Measurements from ENCODE around the gene ATP1B2.
A peak's percentile ranks its signal among the peaks of the same experiment; 100 is the strongest.

Gene ATP1B2

DNA sequence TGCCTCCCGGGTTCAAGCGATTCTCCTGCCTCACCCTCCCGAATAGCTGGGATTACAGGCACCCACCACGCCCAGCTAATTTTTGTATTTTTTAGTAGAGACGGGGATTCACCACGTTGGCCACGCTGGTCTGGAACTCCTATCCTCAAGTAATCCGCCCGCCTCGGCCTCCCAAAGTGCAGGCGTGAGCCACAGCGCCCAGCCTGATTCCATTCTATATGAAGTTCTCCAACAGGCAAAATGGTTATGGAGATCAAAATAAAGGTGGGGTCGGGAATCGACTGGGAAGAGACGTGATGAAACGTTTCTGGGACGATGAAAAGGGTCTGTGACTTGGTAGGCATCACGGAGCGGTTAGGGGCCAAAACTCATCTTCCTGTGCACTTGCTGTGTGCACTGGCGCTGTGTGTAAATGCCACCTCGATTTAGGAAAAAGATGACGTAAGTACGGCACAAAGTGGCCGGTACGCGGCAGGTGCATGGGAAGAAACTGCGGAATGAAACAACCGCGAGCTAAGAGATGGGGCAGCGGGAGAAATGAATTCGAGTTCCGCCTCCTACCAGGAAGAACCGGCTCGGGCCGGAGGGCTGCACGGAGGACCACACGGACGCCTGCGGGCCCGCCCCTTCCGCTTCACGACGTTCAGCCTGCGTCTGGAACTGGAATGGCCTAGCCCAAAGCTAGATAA is 35.0 kb downstream of the ATP1B2 start:
- DNase-seq (ENCODE audit: low read depth in 2 of 2) = peak; percentile 83 to 84

GRCh38 chr17:7686222-7687071 is 35.7 kb downstream of the ATP1B2 start:
- DNase-seq (ENCODE audit: low read depth in 2 of 2) = peak; percentile 55 to 73

GRCh38 chr17:7687072-7687907 is 36.6 kb downstream of the ATP1B2 start, which contains the start of gene TP53:
Gene TP53 (minus strand): TSS chr17:7687490. CDS start chr17:7676594, 10,896 bp downstream.
- DNase-seq (ENCODE audit: low read depth in 2 of 2) = peak; percentile 80 to 83

DNA sequence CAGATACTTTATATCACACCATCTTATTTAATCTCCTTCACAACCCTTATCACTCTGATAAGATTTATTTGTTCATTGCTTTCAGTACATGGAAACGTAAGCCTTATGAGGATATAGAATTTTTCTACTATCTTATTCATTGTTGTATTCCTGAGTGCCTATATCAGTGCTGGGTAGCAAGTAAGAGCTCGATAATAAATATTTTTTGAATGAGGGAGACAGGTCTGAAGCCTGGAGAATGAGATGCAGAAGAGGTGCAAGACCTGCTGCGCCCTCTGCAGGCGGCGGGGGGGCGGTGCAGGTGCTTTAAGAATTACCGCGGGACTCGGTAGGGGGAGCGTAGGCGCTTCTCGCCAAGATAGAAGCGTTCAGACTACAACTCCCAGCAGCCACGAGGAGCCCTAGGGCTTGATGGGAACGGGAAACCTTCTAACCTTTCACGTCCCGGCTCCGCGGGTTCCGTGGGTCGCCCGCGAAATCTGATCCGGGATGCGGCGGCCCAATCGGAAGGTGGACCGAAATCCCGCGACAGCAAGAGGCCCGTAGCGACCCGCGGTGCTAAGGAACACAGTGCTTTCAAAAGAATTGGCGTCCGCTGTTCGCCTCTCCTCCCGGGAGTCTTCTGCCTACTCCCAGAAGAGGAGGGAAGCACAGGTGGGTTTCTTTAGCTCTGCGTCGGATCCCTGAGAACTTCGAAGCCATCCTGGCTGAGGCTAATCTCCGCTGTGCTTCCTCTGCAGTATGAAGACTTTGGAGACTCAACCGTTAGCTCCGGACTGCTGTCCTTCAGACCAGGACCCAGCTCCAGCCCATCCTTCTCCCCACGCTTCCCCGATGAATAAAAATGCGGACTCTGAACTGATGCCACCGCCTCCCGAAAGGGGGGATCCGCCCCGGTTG is 37.4 kb downstream of the ATP1B2 start, which contains the start of gene WRAP53:
TSS of gene WRAP53 (plus strand) at position 570 of the 900 bp plus-strand sequence. CDS start at position 742, 172 bp downstream.
- DNase-seq (ENCODE audit: low read depth in 2 of 2) = peak; percentile 97 to 98

DNA sequence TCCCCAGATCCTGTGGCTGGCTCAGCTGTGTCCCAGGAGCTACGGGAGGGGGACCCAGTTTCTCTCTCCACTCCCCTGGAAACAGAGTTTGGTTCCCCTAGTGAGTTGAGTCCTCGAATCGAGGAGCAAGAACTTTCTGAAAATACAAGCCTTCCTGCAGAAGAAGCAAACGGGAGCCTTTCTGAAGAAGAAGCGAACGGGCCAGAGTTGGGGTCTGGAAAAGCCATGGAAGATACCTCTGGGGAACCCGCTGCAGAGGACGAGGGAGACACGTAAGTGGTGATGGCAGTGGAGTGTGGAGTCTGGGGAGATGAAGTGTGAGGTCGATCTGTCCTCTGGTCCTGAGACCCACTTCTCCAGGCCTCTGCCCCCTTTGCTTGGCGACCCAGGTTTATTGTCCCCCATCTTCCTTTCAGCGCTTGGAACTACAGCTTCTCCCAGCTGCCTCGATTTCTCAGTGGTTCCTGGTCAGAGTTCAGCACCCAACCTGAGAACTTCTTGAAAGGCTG is 38.1 kb downstream of the ATP1B2 start:
- DNase-seq (ENCODE audit: low read depth in 2 of 2) = no peak

DNA sequence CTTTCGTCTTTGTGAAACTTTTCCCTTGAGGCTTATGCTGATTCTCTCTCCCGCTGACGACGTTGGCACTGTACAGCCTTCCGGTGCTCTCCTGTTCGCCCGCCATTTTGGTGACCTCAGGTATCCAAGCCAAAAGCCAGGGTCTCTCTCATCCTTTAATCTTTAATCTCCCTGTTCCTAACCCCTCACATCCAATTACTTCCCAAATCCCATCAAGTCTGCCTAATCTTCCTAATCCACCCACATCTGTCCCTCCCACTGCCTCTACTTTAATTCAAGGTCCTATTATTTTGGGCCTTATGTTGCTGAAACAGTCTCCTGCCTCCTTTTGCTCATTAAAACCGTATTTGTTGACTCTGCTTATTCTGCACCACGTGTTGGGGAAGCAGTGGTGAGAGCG is 44.9 kb downstream of the ATP1B2 start:
- DNase-seq (ENCODE audit: low read depth in 2 of 2) = no peak

- DNase-seq (ENCODE audit: low read depth in 2 of 2) = no peak
These were observed 47.3 kb downstream of the ATP1B2 start for GRCh38 chr17:7697828-7698588.

DNA sequence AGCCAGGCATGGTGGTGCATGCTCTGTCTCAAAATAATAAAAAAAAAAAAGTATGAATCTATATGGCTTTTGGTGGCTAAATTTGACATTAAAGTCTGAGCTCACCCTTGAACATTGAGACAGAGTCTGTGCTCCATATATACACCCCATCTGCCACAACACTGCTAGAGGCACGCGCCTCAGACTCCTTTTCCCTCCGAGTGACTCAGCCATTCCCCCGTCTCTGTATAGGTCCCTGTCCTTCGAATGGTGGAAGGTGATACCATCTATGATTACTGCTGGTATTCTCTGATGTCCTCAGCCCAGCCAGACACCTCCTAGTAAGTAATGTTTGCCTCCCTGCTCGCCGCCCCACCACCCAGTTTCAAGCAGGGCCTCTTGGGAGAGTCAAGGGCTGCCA is 49.8 kb downstream of the ATP1B2 start:
- DNase-seq (ENCODE audit: low read depth in 2 of 2) = no peak

- no peak for DNase-seq (ENCODE audit: low read depth in 2 of 2)
These were observed 51.0 kb downstream of the ATP1B2 start for GRCh38 chr17:7701681-7702080.

DNA sequence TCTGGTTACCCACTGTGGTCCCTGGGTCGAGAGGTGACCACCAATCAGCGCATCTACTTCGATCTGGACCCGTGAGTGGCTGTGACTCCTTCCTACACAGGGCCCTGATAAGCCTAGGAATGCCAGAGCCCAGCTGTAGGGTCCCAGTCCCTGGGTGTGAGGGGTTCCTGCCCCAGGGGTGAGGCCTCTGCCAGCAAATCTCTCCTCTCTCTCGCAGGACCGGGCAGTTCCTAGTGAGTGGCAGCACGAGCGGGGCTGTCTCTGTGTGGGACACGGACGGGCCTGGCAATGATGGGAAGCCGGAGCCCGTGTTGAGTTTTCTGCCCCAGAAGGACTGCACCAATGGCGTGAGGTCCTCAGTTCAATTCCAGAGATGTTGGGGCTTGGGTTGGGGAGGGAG is 52.0 kb downstream of the ATP1B2 start:
- no peak for DNase-seq (ENCODE audit: low read depth in 2 of 2)

- DNase-seq (ENCODE audit: low read depth in 2 of 2) = no peak
These were observed 53.1 kb downstream of the ATP1B2 start for GRCh38 chr17:7703584-7704479.

DNA sequence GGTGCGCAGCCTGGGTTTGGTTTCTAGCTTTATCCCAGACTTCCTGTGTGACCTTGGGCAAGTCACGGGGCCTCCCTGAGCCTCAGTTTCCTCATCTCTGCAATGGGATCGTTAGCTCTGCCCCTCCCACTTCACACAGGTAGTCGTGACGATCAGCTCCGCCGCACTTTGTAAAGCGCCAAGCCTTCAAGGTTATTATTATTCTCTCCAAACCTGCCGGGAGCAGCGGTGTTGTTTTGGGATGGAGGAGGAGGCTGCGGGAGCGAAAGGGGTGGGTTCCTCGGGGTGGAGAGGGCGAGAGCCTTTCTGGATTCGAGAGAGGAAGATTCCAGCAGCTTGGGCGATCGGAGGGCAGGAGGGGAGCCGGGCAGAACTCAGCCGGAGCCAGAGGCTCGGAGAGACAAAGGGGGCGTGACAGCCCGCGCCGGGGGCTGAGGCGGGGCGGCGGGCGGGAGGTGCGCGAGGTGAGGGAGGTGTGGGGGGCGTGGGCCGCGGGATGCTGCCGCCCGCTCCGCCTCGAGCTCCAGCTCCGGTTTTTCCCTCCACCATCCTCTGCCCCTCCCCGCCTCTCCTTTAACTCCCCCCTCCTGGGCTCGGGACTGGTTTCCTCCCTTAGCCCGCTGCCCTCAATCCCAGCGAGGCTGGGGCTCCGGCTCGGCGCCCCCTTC is 54.0 kb downstream of the ATP1B2 start, which contains the start of gene EFNB3:
TSS of gene EFNB3 (plus strand) at position 602 of the 668 bp plus-strand sequence. CDS start 397 bp downstream, outside the sequence.
- DNase-seq (ENCODE audit: low read depth in 2 of 2) = no peak

GRCh38 chr17:7705269-7706255 is 54.8 kb downstream of the ATP1B2 start:
- DNase-seq (ENCODE audit: low read depth in 2 of 2) = no peak

DNA sequence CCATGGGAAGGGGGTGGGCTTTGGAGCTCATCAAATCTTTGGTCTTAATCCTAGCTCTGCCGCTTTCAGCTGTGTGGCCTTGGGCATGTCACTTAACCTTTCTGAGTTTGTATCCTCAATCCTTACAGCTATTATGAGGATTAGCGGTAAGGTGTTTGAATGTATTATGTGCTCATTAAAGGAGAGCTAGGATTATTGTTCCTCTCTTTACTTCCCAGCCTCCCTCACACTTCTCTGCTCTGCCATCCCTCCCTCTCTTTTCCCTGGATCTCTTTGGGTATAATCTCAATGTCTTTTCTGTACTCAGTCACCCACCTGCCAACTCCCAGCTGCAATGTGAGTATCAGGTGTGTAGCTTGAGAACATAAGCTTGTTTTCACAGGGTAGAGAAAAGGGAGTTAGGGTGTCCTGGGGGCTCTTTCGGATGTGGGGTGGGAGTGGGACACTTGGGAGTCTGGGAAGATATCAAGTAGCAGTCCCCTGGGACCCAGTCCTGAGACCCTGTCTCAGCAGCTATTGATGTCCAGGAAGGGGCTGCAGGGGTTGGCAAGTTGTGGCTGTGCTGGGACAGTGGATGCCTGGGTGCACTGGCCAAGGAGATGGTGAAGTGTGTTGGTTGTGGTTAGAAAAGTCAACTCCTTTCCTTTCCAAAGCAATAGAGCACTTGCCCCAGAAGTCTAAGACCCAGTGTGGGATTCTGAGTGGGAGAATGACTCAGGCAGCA is 56.1 kb downstream of the ATP1B2 start:
- DNase-seq (ENCODE audit: low read depth in 2 of 2) = no peak
